ENCODE results near the gene PARD6G. TPM values are rescaled to one million over a fixed set of nuclear protein-coding genes. Genes with fewer than 3 reads are reported as not detected.
A peak's percentile ranks its signal among the peaks of the same experiment; 100 is the strongest.

The PARD6G gene
- 0.12 and 0.17 TPM in 2 replicates for total RNA-seq (2013; cell fraction: nucleolus; rRNA removed)
- total RNA-seq (2014; rRNA removed): 0.62 and 0.65 TPM in 2 replicates
- total RNA-seq (2014; rRNA removed; fragmentation: Illumina TruSeq; extraction: Trizol): 0.40 and 0.55 TPM in 2 replicates
- 1.4 and 2.0 TPM in 2 replicates for total RNA-seq (2021)
- polyA plus RNA-seq (2011; ENCODE audit: low read depth): 0.12 TPM
- polyA plus RNA-seq (2011; rRNA removed): 1.9 and 2.2 TPM in 2 replicates
- polyA plus RNA-seq (2011; cell fraction: cytosol; rRNA removed): 2.4 and 2.5 TPM in 2 replicates
- 1.2 and 1.7 TPM in 2 replicates for polyA plus RNA-seq (2011; cell fraction: nucleus; rRNA removed)
- polyA plus RNA-seq (2012): 0.35 and 0.39 TPM in 2 replicates
- 0.41 and 0.59 TPM in 2 replicates for polyA plus RNA-seq (2014; fragmentation: Illumina TruSeq; extraction: Trizol)
- polyA plus RNA-seq (2014; fragmentation: Nextera tagmentation; extraction: Ambion mirVana): under 1 TPM; 0.45 to 0.57 TPM
- polyA plus RNA-seq (2014; rRNA removed): 1.2 and 1.4 TPM in 2 replicates
- polyA plus RNA-seq (2016; fragmentation: Nextera tagmentation; extraction: Ambion mirVana): 1 to 10 TPM in 1 of 2 experiments, under 1 TPM in 1; 0.20 to 1.3 TPM
- polyA minus RNA-seq (2011; rRNA and poly(A)+ RNA removed): 2.7 and 3.1 TPM in 2 replicates
- 2.1 and 5.1 TPM in 2 replicates for polyA minus RNA-seq (2011; cell fraction: cytosol; rRNA and poly(A)+ RNA removed)
- polyA minus RNA-seq (2011; cell fraction: nucleus; rRNA and poly(A)+ RNA removed): 0.57 and 0.60 TPM in 2 replicates
- Bru-seq, nascent RNA: percentile 47 among the genes with signal in this experiment
- BruChase-seq, experiment 1, labeled RNA remaining after a 6-hour chase: percentile 46 among the genes with signal in this experiment
- BruChase-seq, experiment 2, labeled RNA remaining after a 2-hour chase: percentile 46 among the genes with signal in this experiment
- long read RNA-seq, experiment 1, partial matches to known transcripts: 1 of 2 reads
- long read RNA-seq, experiment 1, other reads (novel, unspliced or antisense): 1 of 2 reads
- long read RNA-seq, experiment 2, partial matches to known transcripts: 1 of 3 reads
- long read RNA-seq, experiment 2, other reads (novel, unspliced or antisense): 2 of 3 reads

- Histone ChIP-seq H4K20me1 (ENCODE audit: control insufficient read depth, insufficient read depth) (no peaks in the 10 kb centered on the region), H3K79me2 (ENCODE audit: control insufficient read depth, insufficient read depth, low read length) (no peaks in the 10 kb centered on the region), H3K4me3 (peak within 1 kb of the TSS; percentile 45; the same call in 1 of the 2 replicates), H3K36me3 (ENCODE audit: control insufficient read depth in 2 of 2, insufficient read depth in 2 of 2, low read length in 1 of 2) (no peaks in the 10 kb centered on the region), H3K4me2 (ENCODE audit: control insufficient read depth, insufficient read depth) (peak within 1 kb of the TSS; percentile 68), H2AFZ (ENCODE audit: control insufficient read depth, low read depth, low read length) (no peak within 1 kb of the TSS), H3K4me1 (ENCODE audit: control insufficient read depth, insufficient read depth, low read length) (no peaks in the 10 kb centered on the region), H3K9me3 (replicated peaks; ENCODE audit: control insufficient read depth, insufficient read depth, low read length) (no peaks in the 10 kb centered on the region), H3K9ac (ENCODE audit: control insufficient read depth, insufficient read depth, low read length) (no peak within 1 kb of the TSS), H3K27me3 (replicated peaks in 1 of 2; ENCODE audit: control insufficient read depth in 2 of 2, insufficient read depth in 2 of 2, low read length in 1 of 2) (peaks cover 2 to 3% of the 10 kb centered on the region in 2 experiments; a peak in 2 of 4 replicates), H3K27ac (ENCODE audit: control insufficient read depth, insufficient read depth) (no peak within 1 kb of the TSS)
- TF ChIP-seq NFYB (IDR thresholded peaks at IDR 0.05; ENCODE audit: insufficient read depth, low read depth, low read length) (no peak), SUPT20H (IDR thresholded peaks at IDR 0.05; ENCODE audit: borderline replicate concordance, control insufficient read depth, low read depth, low read length) (no peak), GABPA (IDR thresholded peaks at IDR 0.05; ENCODE audit: low read depth) (no peak), CTCF (IDR thresholded peaks at IDR 0.05 in 2 of 3, conservative IDR thresholded peaks at IDR 0.05 in 1 of 3; ENCODE audit: control insufficient read depth in 2 of 3, extremely low read depth in 1 of 3, insufficient read depth in 1 of 3, low read depth in 3 of 3, low read length in 3 of 3) (peak in 1 of 3 experiments; percentile 8; a peak in 1 of 6 replicates)
- intact Hi-C loops (cut with micrococcal nuclease; ENCODE audit: unreplicated experiment): no loop called here
- no TSS peak for BruUV-seq (replicated peaks)
- ChIA-PET POLR2A (interaction anchor here (0.6 kb wide), 3 partner anchors 34 to 68 kb away, joined by 3 to 6 read pairs (median 3); no protein-coding TSS in a partner anchor), SMC1A (ENCODE audit: uncharacterized antibody, unreplicated experiment) (interaction anchor here (1.0 to 1.4 kb wide), 3 partner anchors 34 to 90 kb away, joined by 3 to 5 read pairs (median 5); no protein-coding TSS in a partner anchor), CTCF (interaction anchor here (1.0 to 1.2 kb wide), 2 partner anchors 9 to 47 kb away, joined by 3 read pairs; no protein-coding TSS in a partner anchor), RAD21 (ENCODE audit: unreplicated experiment) (interaction anchor here (0.6 to 1.6 kb wide), 3 partner anchors 9 to 46 kb away, joined by 3 to 6 read pairs (median 4); no protein-coding TSS in a partner anchor)
- 61% methylated on average over 15 of the region's 60 CpGs for WGBS (ENCODE audit: insufficient coverage, insufficient replicate concordance, low lambda C conversion rate, missing lambda C conversion rate)
- ATAC-seq: peak; percentile 67
- DNase-seq (ENCODE audit: low read depth, low spot score): no peak
- in situ Hi-C loops (cut with MboI): no loop called here
- FAIRE-seq: no peak
These were observed at the start of gene PARD6G for GRCh38 chr18:80247393-80247841. Gene PARD6G (minus strand): TSS chr18:80247514. CDS start chr18:80247348, 166 bp downstream.

Data from GM12878 (cell line).